Measurements from ENCODE around the gene USP6NL. TPM values are rescaled to one million over a fixed set of nuclear protein-coding genes. Genes with fewer than 3 reads are reported as not detected.

The USP6NL gene
- total and polyA plus RNA-seq, 9 of the 15 experiments (the other 6 are each of a cell fraction or from before 2014, with no cell fraction given) = 3.2 to 26.6 (median 19.8) TPM

DNA sequence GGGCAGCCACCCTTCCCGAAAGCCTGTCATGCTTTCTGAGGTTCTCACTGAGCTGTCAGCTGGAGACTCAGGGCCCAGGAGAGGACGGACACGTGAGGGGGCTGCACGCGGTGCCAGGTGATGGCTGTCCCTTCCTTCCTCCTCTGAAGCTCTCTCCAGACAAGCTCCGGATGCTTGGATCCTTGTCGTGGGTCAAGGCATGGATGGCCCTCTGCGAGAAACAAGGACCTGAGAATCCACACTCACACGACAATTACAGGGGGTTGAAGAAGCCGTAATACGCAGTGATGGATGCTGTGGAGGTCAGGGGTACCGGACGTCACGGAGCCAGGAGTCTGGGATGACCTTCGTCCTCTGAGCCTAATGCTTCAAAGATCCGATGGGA is 170.3 kb downstream of the USP6NL start:
- Histone ChIP-seq H3K79me2 (ENCODE audit: control insufficient read depth, insufficient read depth, low read length) (no peaks in the 10 kb centered on the region), H2AFZ (ENCODE audit: low read depth, low read length) (0 out of 2 replicates have a peak overlapping the region, but pooled peaks have one; percentile 67), H3K9me3 (replicated peaks; ENCODE audit: control insufficient read depth, insufficient read depth, low read depth, low read length) (no peaks in the 10 kb centered on the region), H3K9ac (ENCODE audit: insufficient read depth in 1 of 2, low read depth in 2 of 2, low read length in 2 of 2) (no peak overlapping the region), H4K20me1 (replicated peaks; ENCODE audit: control insufficient read depth, insufficient read depth, low read length) (no peaks in the 10 kb centered on the region), H3K27me3 (ENCODE audit: control insufficient read depth in 2 of 2, insufficient read depth in 2 of 2, low read length in 2 of 2) (peaks cover 6 to 17% of the 10 kb centered on the region in 2 experiments; a peak in 3 of 5 replicates), H3K4me1 (replicated peaks in 1 of 2; ENCODE audit: control insufficient read depth in 2 of 2, insufficient read depth in 2 of 2, low read length in 2 of 2) (peaks cover 7 to 26% of the 10 kb centered on the region in 2 experiments; a peak in 4 of 5 replicates), H3K9me1 (ENCODE audit: control insufficient read depth, insufficient read depth, low read length) (no peaks in the 10 kb centered on the region), H3K4me2 (ENCODE audit: insufficient read depth, low read length) (no peak overlapping the region), H3K36me3 (ENCODE audit: control insufficient read depth, insufficient read depth, low read length) (no peaks in the 10 kb centered on the region), H3K27ac (ENCODE audit: extremely low read depth, low read depth, low read length) (no peak overlapping the region), H3K4me3 (no peak overlapping the region)
- ChIA-PET CTCF (ENCODE audit: low intra/inter-chr PET ratio) (no interaction called here), POLR2A (interaction anchor here (0.6 kb wide), 1 partner anchor 24 kb away, joined by 3 read pairs; no protein-coding TSS in a partner anchor)
- no peak for FAIRE-seq
- no peak for TF ChIP-seq DACH1 (IDR thresholded peaks at IDR 0.05; ENCODE audit: partially characterized antibody)
- no peak for TF ChIP-seq FUS (optimal IDR thresholded peaks at IDR 0.05; ENCODE audit: low read depth, low read length)
- TF ChIP-seq RAD51 (IDR thresholded peaks at IDR 0.05; ENCODE audit: borderline replicate concordance, low read depth) = no peak
- no peak for TF ChIP-seq HDAC1 (IDR thresholded peaks at IDR 0.05)
- TF ChIP-seq ZNF165 (CRISPR knock-in tag; IDR thresholded peaks at IDR 0.05; ENCODE audit: borderline replicate concordance) = no peak
- TF ChIP-seq ZNF395 (CRISPR knock-in tag; IDR thresholded peaks at IDR 0.05) = no peak
- no peak for TF ChIP-seq ZNF778 (CRISPR knock-in tag; IDR thresholded peaks at IDR 0.05)
- TF ChIP-seq KAT2B (IDR thresholded peaks at IDR 0.05; ENCODE audit: low read depth, low read length) = no peak
- no peak for TF ChIP-seq PRDM10 (IDR thresholded peaks at IDR 0.05; ENCODE audit: partially characterized antibody)
- no peak for DNase-seq (ENCODE audit: extremely low read depth in 1 of 4, low spot score in 3 of 4)
- intact Hi-C loops (cut with micrococcal nuclease) = no loop called here
- in situ Hi-C loops (cut with MboI) = no loop called here
- no TSS peak for BruUV-seq (replicated peaks)
- 77% methylated on average over 16 of the region's 16 CpGs for WGBS (ENCODE audit: insufficient coverage, low coverage, missing lambda C conversion rate)
- no peak for ATAC-seq
